Aorta (tissue), 5 donors: Measurements from ENCODE around the gene TNIK. TPM values are rescaled to one million over a fixed set of nuclear protein-coding genes. Genes with fewer than 3 reads are reported as not detected.

ENCODE experiments used
- ATAC-seq: fragments of 200-7000 bp; cut with Tn5 transposase; one replicate; pipeline ENCODE4 v1.9.1; 2022; ENCODE audit warnings: moderate library complexity; ENCODE audit not compliant: low FRiP score
- DNase-seq, 2 donors: peaks; one replicate each; pipeline ENCODE4 v3.0.0-alpha.2; 2020
- H3K27ac ChIP-seq, 2 donors: one replicate each; pipeline ENCODE4 v1.5.1; 2013; ENCODE audit warnings: low read length in 2 of 2, mild to moderate bottlenecking in 2 of 2, moderate library complexity in 2 of 2, control low read depth in 1 of 2, inconsistent platforms in 1 of 2, low read depth in 1 of 2
- H3K27me3 ChIP-seq, 2 donors: one replicate each; pipeline ENCODE4 v1.6.1; 2013; ENCODE audit warnings: control low read depth in 1 of 2, low read length in 1 of 2, mild to moderate bottlenecking in 1 of 2, moderate library complexity in 1 of 2; ENCODE audit not compliant: insufficient read depth in 2 of 2, control insufficient read depth in 1 of 2
- H3K36me3 ChIP-seq, 2 donors: one replicate each; pipeline ENCODE4 v1.6.1; 2013; ENCODE audit warnings: control low read depth in 1 of 2, low read length in 1 of 2, mild to moderate bottlenecking in 1 of 2; ENCODE audit not compliant: insufficient read depth in 2 of 2, control insufficient read depth in 1 of 2
- H3K4me1 ChIP-seq, 2 donors: one replicate each; pipeline ENCODE4 v1.6.1; 2013; ENCODE audit warnings: low read length in 2 of 2, control low read depth in 1 of 2, mild to moderate bottlenecking in 1 of 2, moderate library complexity in 1 of 2; ENCODE audit not compliant: insufficient read depth in 2 of 2, control insufficient read depth in 1 of 2
- H3K4me3 ChIP-seq, 2 donors: one replicate each; pipeline ENCODE4 v1.5.1; 2013; ENCODE audit warnings: low read length in 2 of 2, control low read depth in 1 of 2, mild to moderate bottlenecking in 1 of 2
- H3K9me3 ChIP-seq: one replicate; pipeline ENCODE4 v1.6.1; 2013; ENCODE audit warnings: mild to moderate bottlenecking, low read length; ENCODE audit not compliant: control insufficient read depth
- WGBS, 2 donors: extraction: QIAGEN DNeasy Blood & Tissue Kit; methylation state at CpG; one replicate each; pipeline ENCODE4 v1.1.7; 2013; 5-methylcytosine and 5-hydroxymethylcytosine counted together
- intact Hi-C, 2 donors: fragments of 100-400 bp; cut with DNase I; formaldehyde crosslinking; loops; one replicate each; pipeline versions ENCODE4 v1.14.2 to v1.15.0; 2022
- polyA plus RNA-seq, 2 donors: library from polyadenylated mRNA; stranded (reverse); fragments of 200-250 nt; gene quantifications; one replicate each; pipeline ENCODE4 v1.2.3, GENCODE V29; 2013
- total RNA-seq, 2 donors: library from RNA; stranded (reverse); fragmentation: NEBNext Ultra II Directional; extraction: Animal tissue kit (Norgen Biotek cat#: 25700); gene quantifications; one replicate each; pipeline ENCODE4 v1.2.1, GENCODE V29; 2021
- donor health status: healthy with polysubstance abuse.
- donor health status: Bipolar disorder and iron deficiency.
- donor health status: DM: no; HTN: no; CAD: no.
- donor health status: DM: no; HTN: no; CAD: no.
- donor health status: DM: yes; HTN: yes; CAD: no.

The TNIK gene
- total and polyA plus RNA-seq, 4 donors: 4.7 to 14.6 (median 8.8) TPM

GRCh38 chr3:171320750-171321558 lies 139.3 kb downstream of the TNIK start:
- no peaks in the 10 kb centered on the region for H3K36me3 ChIP-seq
- no peak for DNase-seq
- H3K4me3 ChIP-seq: peak overlapping the region in 1 of 2 donors; percentile 21
- intact Hi-C loops: no loop called here
- no peaks in the 10 kb centered on the region for H3K27me3 ChIP-seq
- H3K9me3 ChIP-seq: no peaks in the 10 kb centered on the region
- 12 to 15% methylated on average over 7 of the region's 7 CpGs for WGBS, 2 donors
- H3K27ac ChIP-seq: peak overlapping the region; percentile 44 to 57
- ATAC-seq: peak; percentile 67
- peaks cover 5 to 6% of the 10 kb centered on the region in 2 donors for H3K4me1 ChIP-seq

GRCh38 chr3:171317171-171317570 lies 143.0 kb downstream of the TNIK start:
- no peak for DNase-seq
- Histone ChIP-seq H3K9me3 (no peaks in the 10 kb centered on the region), H3K27ac (no peak overlapping the region), H3K4me3 (no peak overlapping the region), H3K36me3 (no peaks in the 10 kb centered on the region), H3K27me3 (no peaks in the 10 kb centered on the region), H3K4me1 (peaks cover 0 to 3% of the 10 kb centered on the region in 2 donors)
- no peak for ATAC-seq
- intact Hi-C loops: no loop called here
- WGBS, 2 donors: 95 to 97% methylated on average over 2 of the region's 2 CpGs

GRCh38 chr3:171315919-171316318 lies 144.3 kb downstream of the TNIK start:
- Histone ChIP-seq H3K4me3 (no peak overlapping the region), H3K4me1 (no peaks in the 10 kb centered on the region), H3K9me3 (no peaks in the 10 kb centered on the region), H3K27me3 (no peaks in the 10 kb centered on the region), H3K36me3 (no peaks in the 10 kb centered on the region), H3K27ac (no peak overlapping the region)
- ATAC-seq (no peak), DNase-seq (no peak)
- 98 to 99% methylated on average over 4 of the region's 4 CpGs for WGBS, 2 donors
- intact Hi-C loops: no loop called here

GRCh38 chr3:171315101-171315500 lies 145.1 kb downstream of the TNIK start:
- H3K4me3 ChIP-seq: no peak overlapping the region
- no peaks in the 10 kb centered on the region for H3K36me3 ChIP-seq
- H3K9me3 ChIP-seq: no peaks in the 10 kb centered on the region
- no peak for DNase-seq
- H3K27me3 ChIP-seq: no peaks in the 10 kb centered on the region
- H3K27ac ChIP-seq: no peak overlapping the region
- intact Hi-C loops: no loop called here
- WGBS, 2 donors: 93 to 94% methylated on average over 2 of the region's 2 CpGs
- no peak for ATAC-seq
- no peaks in the 10 kb centered on the region for H3K4me1 ChIP-seq

- DNase-seq (no peak), ATAC-seq (no peak)
- H3K4me3 ChIP-seq: no peak overlapping the region
- no peaks in the 10 kb centered on the region for H3K27me3 ChIP-seq
- H3K36me3 ChIP-seq: no peaks in the 10 kb centered on the region
- intact Hi-C loops: no loop called here
- H3K9me3 ChIP-seq: no peaks in the 10 kb centered on the region
- H3K27ac ChIP-seq: no peak overlapping the region
- WGBS, 2 donors: 98 to 100% methylated on average over 3 of the region's 3 CpGs
- H3K4me1 ChIP-seq: no peaks in the 10 kb centered on the region
Measured at GRCh38 chr3:171314341-171314740, 145.9 kb downstream of the TNIK start.

- no peak overlapping the region for H3K27ac ChIP-seq
- no peaks in the 10 kb centered on the region for H3K9me3 ChIP-seq
- ATAC-seq (no peak), DNase-seq (no peak)
- no peaks in the 10 kb centered on the region for H3K27me3 ChIP-seq
- H3K4me3 ChIP-seq: no peak overlapping the region
- H3K36me3 ChIP-seq: no peaks in the 10 kb centered on the region
- intact Hi-C loops: no loop called here
- WGBS, 2 donors: 92 to 95% methylated on average over 7 of the region's 7 CpGs
- no peaks in the 10 kb centered on the region for H3K4me1 ChIP-seq
Measured at GRCh38 chr3:171313702-171314101, 146.5 kb downstream of the TNIK start.

- intact Hi-C loops: no loop called here
- no peaks in the 10 kb centered on the region for H3K9me3 ChIP-seq
- H3K4me3 ChIP-seq: no peak overlapping the region
- no peaks in the 10 kb centered on the region for H3K27me3 ChIP-seq
- 96 to 97% methylated on average over 8 of the region's 8 CpGs for WGBS, 2 donors
- DNase-seq (no peak), ATAC-seq (no peak)
- no peak overlapping the region for H3K27ac ChIP-seq
- no peaks in the 10 kb centered on the region for H3K4me1 ChIP-seq
- no peaks in the 10 kb centered on the region for H3K36me3 ChIP-seq
Measured at GRCh38 chr3:171312741-171313140, 147.5 kb downstream of the TNIK start.

GRCh38 chr3:171311784-171312183 lies 148.4 kb downstream of the TNIK start:
- H3K4me1 ChIP-seq: no peaks in the 10 kb centered on the region
- no peak overlapping the region for H3K4me3 ChIP-seq
- H3K27ac ChIP-seq: no peak overlapping the region
- DNase-seq: no peak
- H3K9me3 ChIP-seq: no peaks in the 10 kb centered on the region
- no peaks in the 10 kb centered on the region for H3K36me3 ChIP-seq
- H3K27me3 ChIP-seq: no peaks in the 10 kb centered on the region
- no peak for ATAC-seq
- intact Hi-C loops: no loop called here
- WGBS, 2 donors: 18 to 33% methylated on average over 6 of the region's 6 CpGs

GRCh38 chr3:171309906-171310359 lies 150.3 kb downstream of the TNIK start:
- no peak overlapping the region for H3K4me3 ChIP-seq
- no peak overlapping the region for H3K27ac ChIP-seq
- intact Hi-C loops: no loop called here
- H3K36me3 ChIP-seq: no peaks in the 10 kb centered on the region
- H3K27me3 ChIP-seq: no peaks in the 10 kb centered on the region
- no peaks in the 10 kb centered on the region for H3K9me3 ChIP-seq
- DNase-seq: no peak
- no peak for ATAC-seq
- H3K4me1 ChIP-seq: no peaks in the 10 kb centered on the region
